K562 (cell line): ENCODE results near the gene FXYD3. TPM values are rescaled to one million over a fixed set of nuclear protein-coding genes. Genes with fewer than 3 reads are reported as not detected.

ENCODE experiments used
- JUNB ChIP-seq: fragments of 450-650 bp; formaldehyde crosslinking; conservative IDR thresholded peaks from 2 replicates; pipeline ENCODE4 v1.4.0; 2020; ENCODE audit warnings: mild to moderate bottlenecking
- MITF ChIP-seq: IDR thresholded peaks from 2 replicates; pipeline ENCODE4 v1.6.1; 2014; ENCODE audit warnings: antibody characterized with exemption
- NFYB ChIP-seq: IDR thresholded peaks from 2 replicates; pipeline ENCODE4 v1.6.1; 2011; ENCODE audit warnings: mild to moderate bottlenecking, moderate library complexity; ENCODE audit not compliant: insufficient read length; ENCODE audit errors: extremely low read depth
- RBM25 ChIP-seq: fragments of 200-400 bp; formaldehyde crosslinking; IDR thresholded peaks from 2 replicates; pipeline ENCODE4 v1.6.1; 2018; ENCODE audit warnings: low read length, low read depth, moderate library complexity; ENCODE audit not compliant: severe bottlenecking
- REST ChIP-seq, 2 experiments: fragments of 450-650 bp; formaldehyde crosslinking in 1 of 2; IDR thresholded peaks; 2 replicates each; pipeline versions ENCODE4 v1.4.0 to v1.6.1; 2014 to 2020; ENCODE audit warnings: mild to moderate bottlenecking in 2 of 2, borderline replicate concordance in 1 of 2, low read depth in 1 of 2
- TAF15 ChIP-seq: fragments of 200-400 bp; formaldehyde crosslinking; IDR thresholded peaks from 2 replicates; pipeline ENCODE4 v1.6.1; 2017; ENCODE audit warnings: mild to moderate bottlenecking, low read depth, low read length, moderate library complexity
- ZNF551 ChIP-seq: fragments of 250-450 bp; sonication (Bioruptor Pico); IDR thresholded peaks from 2 replicates; pipeline ENCODE4 v1.5.0; 2021; ENCODE audit warnings: mild to moderate bottlenecking, moderate library complexity
- ZNF586 ChIP-seq: fragments of 450-650 bp; formaldehyde crosslinking; conservative IDR thresholded peaks from 2 replicates; pipeline ENCODE4 v1.4.0; 2020; ENCODE audit warnings: mild to moderate bottlenecking, moderate library complexity
- ZNF592 ChIP-seq: fragments of 450-650 bp; IDR thresholded peaks from 2 replicates; pipeline ENCODE4 v1.6.1; 2017; ENCODE audit warnings: antibody characterized with exemption, mild to moderate bottlenecking
- ZNF717 ChIP-seq: fragments of 250-450 bp; sonication (Bioruptor Pico); IDR thresholded peaks from 2 replicates; pipeline ENCODE4 v1.5.0; 2021
- polyA plus RNA-seq, 8 experiments: library from polyadenylated mRNA; depleted of rRNA in 4 of 8; stranded (reverse) in 5 of 8; unstranded in 3 of 8; fragments of >200 nt; fragmentation: Nextera tagmentation in 2 of 8; fragmentation: Illumina TruSeq in 1 of 8; extraction: Ambion mirVana in 2 of 8; extraction: Trizol in 1 of 8; gene quantifications; 2 replicates each; pipeline versions ENCODE4 v1.2.1 to v1.2.3, GENCODE V29; 2011 to 2014; ENCODE audit warnings: inconsistent platforms in 1 of 8, missing spikeins in 1 of 8
- total RNA-seq, 7 experiments: library from RNA; depleted of rRNA in 6 of 7; stranded (reverse); fragments of >200 nt in 6 of 7; fragmentation: Illumina TruSeq in 2 of 7; extraction: Trizol in 2 of 7; gene quantifications; 2 replicates each; pipeline versions ENCODE4 v1.2.1 to v1.2.3, GENCODE V29; 2011 to 2021; ENCODE audit warnings: low replicate concordance in 1 of 7
- TF ChIP-seq, protein P1 (sequence below), 2 experiments: fragments of 250-450 bp in 1 of 2; fragments of 450-650 bp in 1 of 2; sonication (Bioruptor Pico) in 1 of 2; IDR thresholded peaks; 2 replicates each; pipeline versions ENCODE4 v1.6.1 to v1.8.0; 2016 to 2021; ENCODE audit warnings: mild to moderate bottlenecking in 2 of 2, moderate library complexity in 2 of 2, missing compliant biosample characterization in 1 of 2, missing genetic modification characterization in 1 of 2

FXYD3 gene
- total and polyA plus RNA-seq, 9 of the 15 experiments (the other 6 are each of a cell fraction or from before 2014, with no cell fraction given) = 0.24 TPM; not detected in 8

GRCh38 chr19:35066691-35067563, 48.7 kb upstream of the FXYD3 start (continued):
- no peak for TF ChIP-seq ZNF586 (CRISPR knock-in tag)
- no peak for TF ChIP-seq ZNF592
- peak; percentile 87; the same call in 1 of the 2 replicates for TF ChIP-seq REST (IDR thresholded peaks at IDR 0.05; ENCODE audit: borderline replicate concordance)
- no peak for TF ChIP-seq REST (CRISPR knock-in tag; IDR thresholded peaks at IDR 0.05; ENCODE audit: low read depth)
- TF ChIP-seq, protein P1, sequence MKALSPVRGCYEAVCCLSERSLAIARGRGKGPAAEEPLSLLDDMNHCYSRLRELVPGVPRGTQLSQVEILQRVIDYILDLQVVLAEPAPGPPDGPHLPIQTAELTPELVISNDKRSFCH (CRISPR knock-in tag; IDR thresholded peaks at IDR 0.05) = no peak
- TF ChIP-seq, protein P1 (tag; IDR thresholded peaks at IDR 0.05) = no peak; the same call in 1 of the 2 replicates
- TF ChIP-seq ZNF551 (CRISPR knock-in tag) = no peak
- TF ChIP-seq RBM25 = peak; percentile 80
- no peak for TF ChIP-seq TAF15
- TF ChIP-seq NFYB = peak; percentile 77
- no peak for TF ChIP-seq JUNB
- no peak for TF ChIP-seq MITF
- no peak for TF ChIP-seq ZNF717 (CRISPR knock-in tag)
